IPS-NIHi11 (cell line): Measurements from ENCODE around the gene MKI67.
A peak's percentile ranks its signal among the peaks of the same experiment; 100 is the strongest.
"Not testable (repeated sequence)": the region's sequence is repeated elsewhere in the genome, so short reads cannot be mapped to it uniquely, and the experiment has no call there.

ENCODE experiments used
- DNase-seq: peaks from one replicate; pipeline ENCODE4 v3.0.0; 2012; ENCODE audit warnings: mixed read lengths, low spot score

MKI67 gene

GRCh38 chr10:128147669-128148068 is 21.4 kb upstream of the MKI67 start:
- no peak for DNase-seq

GRCh38 chr10:128147064-128147463 is 20.8 kb upstream of the MKI67 start:
- no peak for DNase-seq

GRCh38 chr10:128144547-128144946 is 18.3 kb upstream of the MKI67 start:
- no peak for DNase-seq

- no peak for DNase-seq
Observed at GRCh38 chr10:128143531-128143930, 17.3 kb upstream of the MKI67 start.

- no peak for DNase-seq
Observed at GRCh38 chr10:128140425-128140824, 14.2 kb upstream of the MKI67 start.

- not testable (repeated sequence) for DNase-seq
Observed at GRCh38 chr10:128138429-128138828, 12.2 kb upstream of the MKI67 start.

GRCh38 chr10:128137877-128138276 is 11.7 kb upstream of the MKI67 start:
- no peak for DNase-seq

- no peak for DNase-seq
Observed at GRCh38 chr10:128130051-128130450, 3.8 kb upstream of the MKI67 start.

GRCh38 chr10:128128582-128128981 is 2.4 kb upstream of the MKI67 start:
- no peak for DNase-seq

GRCh38 chr10:128125416-128125943 is 743 bp downstream of the MKI67 start:
- DNase-seq, result peak; percentile 22

- no peak for DNase-seq
Observed at GRCh38 chr10:128124813-128125403, 1.3 kb downstream of the MKI67 start.

GRCh38 chr10:128123846-128124245 is 2.4 kb downstream of the MKI67 start:
- DNase-seq, result no peak

- no peak for DNase-seq
Observed at GRCh38 chr10:128122931-128123330, 3.3 kb downstream of the MKI67 start.

GRCh38 chr10:128121750-128122412 is 4.3 kb downstream of the MKI67 start:
- no peak for DNase-seq

GRCh38 chr10:128116851-128117615 is 9.2 kb downstream of the MKI67 start:
- DNase-seq, result no peak

- no peak for DNase-seq
Observed at GRCh38 chr10:128116187-128116586, 10.0 kb downstream of the MKI67 start.

- no peak for DNase-seq
Observed at GRCh38 chr10:128115356-128115755, 10.9 kb downstream of the MKI67 start.

- DNase-seq, result no peak
Observed at GRCh38 chr10:128114901-128115300, 11.3 kb downstream of the MKI67 start.

GRCh38 chr10:128113026-128113425 is 13.2 kb downstream of the MKI67 start:
- no peak for DNase-seq

- DNase-seq, result no peak
Observed at GRCh38 chr10:128111696-128112095, 14.5 kb downstream of the MKI67 start.

GRCh38 chr10:128110339-128110738 is 15.9 kb downstream of the MKI67 start:
- no peak for DNase-seq

GRCh38 chr10:128109707-128110106 is 16.5 kb downstream of the MKI67 start:
- DNase-seq, result no peak

- no peak for DNase-seq
Observed at GRCh38 chr10:128105383-128105782, 20.8 kb downstream of the MKI67 start.
